ENCODE data around the gene CCNI2.

CCNI2 gene

DNA sequence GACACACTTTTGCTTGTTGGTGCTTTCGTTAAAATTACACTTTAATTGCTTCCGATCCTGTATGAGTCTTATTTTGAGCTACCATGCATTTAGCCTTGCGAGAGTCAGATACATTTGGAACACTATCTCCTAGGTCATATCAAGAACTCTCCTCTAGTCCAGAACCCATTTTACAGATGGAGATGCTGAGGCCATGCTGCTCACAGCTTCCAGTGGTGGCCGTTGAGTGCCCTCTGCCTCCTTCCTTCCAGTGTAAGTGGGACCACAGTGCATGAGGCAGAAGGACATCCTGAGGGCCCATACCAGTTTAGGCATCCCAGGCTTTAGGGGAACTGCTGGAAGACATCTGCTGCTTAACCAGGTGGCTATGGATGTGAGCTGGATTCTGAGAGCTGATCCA, 6.9 kb downstream of the CCNI2 start:
- H3K9ac ChIP-seq (ENCODE audit: low read length): no peak overlapping the region
- no peak overlapping the region for H3K27ac ChIP-seq (ENCODE audit: low read depth, low read length, poor library complexity, severe bottlenecking)
- no peaks in the 10 kb centered on the region for H3K27me3 ChIP-seq (ENCODE audit: insufficient read depth, low read length)
- H4K20me1 ChIP-seq (ENCODE audit: insufficient read depth, low read length): no peaks in the 10 kb centered on the region
- no peak overlapping the region for H3K4me2 ChIP-seq (ENCODE audit: low read length)
- H3K4me3 ChIP-seq (ENCODE audit: low read depth, low read length, poor library complexity, severe bottlenecking): no peak overlapping the region
- H3K9me3 ChIP-seq (ENCODE audit: low read length): no peaks in the 10 kb centered on the region
- H3K36me3 ChIP-seq (ENCODE audit: insufficient read depth, low read length): no peaks in the 10 kb centered on the region
- no peak overlapping the region for H2AFZ ChIP-seq (ENCODE audit: low read length)
- TF ChIP-seq, protein P1, sequence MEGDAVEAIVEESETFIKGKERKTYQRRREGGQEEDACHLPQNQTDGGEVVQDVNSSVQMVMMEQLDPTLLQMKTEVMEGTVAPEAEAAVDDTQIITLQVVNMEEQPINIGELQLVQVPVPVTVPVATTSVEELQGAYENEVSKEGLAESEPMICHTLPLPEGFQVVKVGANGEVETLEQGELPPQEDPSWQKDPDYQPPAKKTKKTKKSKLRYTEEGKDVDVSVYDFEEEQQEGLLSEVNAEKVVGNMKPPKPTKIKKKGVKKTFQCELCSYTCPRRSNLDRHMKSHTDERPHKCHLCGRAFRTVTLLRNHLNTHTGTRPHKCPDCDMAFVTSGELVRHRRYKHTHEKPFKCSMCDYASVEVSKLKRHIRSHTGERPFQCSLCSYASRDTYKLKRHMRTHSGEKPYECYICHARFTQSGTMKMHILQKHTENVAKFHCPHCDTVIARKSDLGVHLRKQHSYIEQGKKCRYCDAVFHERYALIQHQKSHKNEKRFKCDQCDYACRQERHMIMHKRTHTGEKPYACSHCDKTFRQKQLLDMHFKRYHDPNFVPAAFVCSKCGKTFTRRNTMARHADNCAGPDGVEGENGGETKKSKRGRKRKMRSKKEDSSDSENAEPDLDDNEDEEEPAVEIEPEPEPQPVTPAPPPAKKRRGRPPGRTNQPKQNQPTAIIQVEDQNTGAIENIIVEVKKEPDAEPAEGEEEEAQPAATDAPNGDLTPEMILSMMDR (IDR thresholded peaks at IDR 0.05; ENCODE audit: low read length): no peak
- no peak for TF ChIP-seq EZH2 (IDR thresholded peaks at IDR 0.05; ENCODE audit: borderline replicate concordance, low read length)
- no peaks in the 10 kb centered on the region for H3K79me2 ChIP-seq (ENCODE audit: insufficient read depth, low read length)
- no peaks in the 10 kb centered on the region for H3F3A ChIP-seq (ENCODE audit: insufficient read depth, low read length)
- peaks cover 7% of the 10 kb centered on the region for H3K4me1 ChIP-seq (ENCODE audit: insufficient read depth, low read length, severe bottlenecking)
- no peaks in the 10 kb centered on the region for H3K9me2 ChIP-seq (ENCODE audit: low read depth, low read length)

DNA sequence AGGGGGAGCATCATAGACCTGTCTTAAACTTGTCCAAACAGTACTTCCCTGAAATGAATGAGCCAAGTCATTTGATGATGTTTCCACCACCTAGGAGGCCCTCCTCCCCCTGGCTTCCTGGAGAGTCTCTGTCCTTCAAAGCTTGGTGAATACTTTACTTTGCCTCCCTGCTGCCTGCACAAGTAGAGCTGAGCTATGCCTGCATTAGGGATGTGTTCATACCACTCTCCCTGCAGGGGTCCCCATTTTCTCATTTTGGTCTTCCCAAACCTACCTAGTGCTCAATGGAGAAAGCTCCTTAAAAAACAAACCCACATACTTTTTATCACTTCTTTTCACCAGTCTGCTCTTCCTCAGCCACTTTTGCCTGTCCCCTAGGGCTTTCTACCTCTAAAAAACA, 7.7 kb downstream of the CCNI2 start:
- Histone ChIP-seq H3K4me3 (ENCODE audit: low read depth, low read length, poor library complexity, severe bottlenecking) (no peak overlapping the region), H3F3A (ENCODE audit: insufficient read depth, low read length) (no peaks in the 10 kb centered on the region), H2AFZ (ENCODE audit: low read length) (no peak overlapping the region), H3K4me2 (ENCODE audit: low read length) (no peak overlapping the region), H3K27ac (ENCODE audit: low read depth, low read length, poor library complexity, severe bottlenecking) (no peak overlapping the region), H4K20me1 (ENCODE audit: insufficient read depth, low read length) (no peaks in the 10 kb centered on the region), H3K36me3 (ENCODE audit: insufficient read depth, low read length) (no peaks in the 10 kb centered on the region), H3K79me2 (ENCODE audit: insufficient read depth, low read length) (no peaks in the 10 kb centered on the region), H3K9ac (ENCODE audit: low read length) (no peak overlapping the region), H3K9me2 (ENCODE audit: low read depth, low read length) (no peaks in the 10 kb centered on the region), H3K27me3 (ENCODE audit: insufficient read depth, low read length) (no peaks in the 10 kb centered on the region), H3K4me1 (ENCODE audit: insufficient read depth, low read length, severe bottlenecking) (peaks cover 7% of the 10 kb centered on the region), H3K9me3 (ENCODE audit: low read length) (no peaks in the 10 kb centered on the region)
- no peak for TF ChIP-seq EZH2 (IDR thresholded peaks at IDR 0.05; ENCODE audit: borderline replicate concordance, low read length)
- TF ChIP-seq, protein P1 (IDR thresholded peaks at IDR 0.05; ENCODE audit: low read length): peak; percentile 8; the same call in 1 of the 2 replicates

DNA sequence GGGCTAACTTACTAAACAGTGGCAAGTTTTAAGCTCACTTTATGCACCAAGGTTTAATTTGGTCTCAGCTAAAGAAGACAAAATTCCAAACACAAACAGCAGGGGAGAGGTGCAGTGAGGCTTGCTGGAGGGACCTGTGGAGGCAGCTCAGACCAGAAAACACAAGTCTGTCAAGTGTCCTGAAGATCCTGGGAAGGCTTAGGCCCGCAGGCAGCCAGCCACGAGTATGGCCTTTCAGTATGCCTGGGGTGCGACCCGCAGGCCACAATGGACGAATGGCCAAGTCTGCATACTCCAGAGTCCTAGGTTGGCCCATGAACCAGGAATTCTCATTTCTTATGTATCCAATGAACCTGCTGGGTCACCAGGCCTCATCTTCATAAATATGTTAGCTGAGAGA, 9.3 kb downstream of the CCNI2 start:
- Histone ChIP-seq H3K27ac (ENCODE audit: low read depth, low read length, poor library complexity, severe bottlenecking) (no peak overlapping the region), H3K9me2 (ENCODE audit: low read depth, low read length) (no peaks in the 10 kb centered on the region), H3K27me3 (ENCODE audit: insufficient read depth, low read length) (no peaks in the 10 kb centered on the region), H3K9me3 (ENCODE audit: low read length) (no peaks in the 10 kb centered on the region), H3K4me1 (ENCODE audit: insufficient read depth, low read length, severe bottlenecking) (peaks cover 2% of the 10 kb centered on the region), H2AFZ (ENCODE audit: low read length) (no peak overlapping the region), H3F3A (ENCODE audit: insufficient read depth, low read length) (no peaks in the 10 kb centered on the region), H3K9ac (ENCODE audit: low read length) (no peak overlapping the region), H3K79me2 (ENCODE audit: insufficient read depth, low read length) (no peaks in the 10 kb centered on the region), H3K4me2 (ENCODE audit: low read length) (no peak overlapping the region), H4K20me1 (ENCODE audit: insufficient read depth, low read length) (no peaks in the 10 kb centered on the region), H3K36me3 (ENCODE audit: insufficient read depth, low read length) (no peaks in the 10 kb centered on the region), H3K4me3 (ENCODE audit: low read depth, low read length, poor library complexity, severe bottlenecking) (no peak overlapping the region)
- no peak for TF ChIP-seq EZH2 (IDR thresholded peaks at IDR 0.05; ENCODE audit: borderline replicate concordance, low read length)
- TF ChIP-seq, protein P1 (IDR thresholded peaks at IDR 0.05; ENCODE audit: low read length): no peak

Data from OCI-LY1 (cell line).